ENCODE data around the gene SBNO2. TPM values are rescaled to one million over a fixed set of nuclear protein-coding genes. Genes with fewer than 3 reads are reported as not detected.

Gene SBNO2
- total and polyA plus RNA-seq, 4 donors = 45.6 to 155 (median 95.9) TPM

DNA sequence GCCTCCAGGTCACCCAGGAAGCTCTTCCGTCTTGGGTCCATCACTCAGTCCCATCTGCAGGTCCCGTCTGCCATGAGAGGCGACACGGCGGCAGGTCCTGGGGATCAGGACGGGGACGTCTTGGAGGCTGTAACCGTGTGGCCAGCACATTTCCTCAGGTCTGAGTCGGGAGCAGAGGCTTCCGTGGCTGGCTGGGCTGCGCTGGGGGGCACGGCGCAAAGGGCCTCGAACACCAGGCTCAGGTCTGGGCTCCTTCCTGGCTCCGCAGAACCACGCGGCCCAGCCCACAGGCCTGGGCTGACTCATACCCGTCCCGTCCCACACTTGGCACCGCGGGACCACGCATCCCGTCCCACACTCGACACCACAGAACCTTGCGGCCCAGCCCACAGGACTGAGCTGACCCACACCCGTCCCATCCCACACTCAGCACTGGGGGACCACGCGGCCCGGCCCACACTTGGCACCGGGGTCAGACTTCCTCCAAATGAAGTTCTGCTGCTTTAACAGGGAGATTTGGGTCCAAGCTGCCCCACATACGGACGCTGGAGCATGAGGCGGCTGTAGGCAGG lies 30.2 kb downstream of the SBNO2 start:
- ATAC-seq (ENCODE audit: insufficient read depth, low FRiP score) = no peak
- TF ChIP-seq, protein P1, sequence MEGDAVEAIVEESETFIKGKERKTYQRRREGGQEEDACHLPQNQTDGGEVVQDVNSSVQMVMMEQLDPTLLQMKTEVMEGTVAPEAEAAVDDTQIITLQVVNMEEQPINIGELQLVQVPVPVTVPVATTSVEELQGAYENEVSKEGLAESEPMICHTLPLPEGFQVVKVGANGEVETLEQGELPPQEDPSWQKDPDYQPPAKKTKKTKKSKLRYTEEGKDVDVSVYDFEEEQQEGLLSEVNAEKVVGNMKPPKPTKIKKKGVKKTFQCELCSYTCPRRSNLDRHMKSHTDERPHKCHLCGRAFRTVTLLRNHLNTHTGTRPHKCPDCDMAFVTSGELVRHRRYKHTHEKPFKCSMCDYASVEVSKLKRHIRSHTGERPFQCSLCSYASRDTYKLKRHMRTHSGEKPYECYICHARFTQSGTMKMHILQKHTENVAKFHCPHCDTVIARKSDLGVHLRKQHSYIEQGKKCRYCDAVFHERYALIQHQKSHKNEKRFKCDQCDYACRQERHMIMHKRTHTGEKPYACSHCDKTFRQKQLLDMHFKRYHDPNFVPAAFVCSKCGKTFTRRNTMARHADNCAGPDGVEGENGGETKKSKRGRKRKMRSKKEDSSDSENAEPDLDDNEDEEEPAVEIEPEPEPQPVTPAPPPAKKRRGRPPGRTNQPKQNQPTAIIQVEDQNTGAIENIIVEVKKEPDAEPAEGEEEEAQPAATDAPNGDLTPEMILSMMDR (IDR thresholded peaks at IDR 0.05; ENCODE audit: control extremely low read depth, extremely low read depth) = no peak
- Histone ChIP-seq H3K4me3 (no peak overlapping the region), H3K4me1 (ENCODE audit: control insufficient read depth in 5 of 5, insufficient read depth in 5 of 5, low read length in 5 of 5) (no peaks in the 10 kb centered on the region), H3K27me3 (ENCODE audit: control insufficient read depth in 3 of 3, insufficient read depth in 3 of 3, low read length in 2 of 3) (no peaks in the 10 kb centered on the region), H3K27ac (ENCODE audit: low read depth in 1 of 2, low read length in 1 of 2) (no peak overlapping the region), H3K9ac (ENCODE audit: insufficient read depth in 1 of 2, low read length in 2 of 2) (no peak overlapping the region), H3K9me3 (ENCODE audit: control insufficient read depth in 4 of 4, insufficient read depth in 3 of 4, low read length in 3 of 4) (no peaks in the 10 kb centered on the region), H3K36me3 (ENCODE audit: control insufficient read depth in 4 of 4, insufficient read depth in 4 of 4, low read length in 4 of 4) (peaks cover 0 to 52% (median 5%) of the 10 kb centered on the region in 4 donors)
- no peak for DNase-seq
- 93 to 96% methylated on average over 33 of the region's 33 CpGs for WGBS, 2 donors

DNA sequence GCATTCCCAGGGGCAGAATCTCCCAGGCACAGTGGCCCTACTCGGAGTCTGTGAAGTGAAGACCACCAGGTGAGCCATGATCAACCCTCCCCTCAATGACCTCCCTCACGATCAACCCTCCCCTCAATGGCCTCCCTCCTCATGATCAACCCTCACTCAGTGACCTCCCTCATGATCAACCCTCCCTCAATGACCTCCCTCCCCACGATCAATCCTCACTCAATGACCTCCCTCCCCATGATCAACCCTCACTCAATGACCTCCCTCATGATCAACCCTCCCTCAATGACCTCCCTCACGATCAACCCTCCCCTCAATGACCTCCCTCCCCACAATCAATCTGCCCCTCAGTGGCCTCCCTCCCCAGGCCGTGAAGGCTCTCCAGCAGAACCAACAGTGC lies 32.1 kb downstream of the SBNO2 start:
- 88 to 91% methylated on average over 5 of the region's 5 CpGs for WGBS, 2 donors
- no peak for DNase-seq
- Histone ChIP-seq H3K9ac (ENCODE audit: insufficient read depth in 1 of 2, low read length in 2 of 2) (no peak overlapping the region), H3K4me1 (ENCODE audit: control insufficient read depth in 5 of 5, insufficient read depth in 5 of 5, low read length in 5 of 5) (peaks cover 0 to 3% (median 0%) of the 10 kb centered on the region in 5 donors), H3K36me3 (ENCODE audit: control insufficient read depth in 4 of 4, insufficient read depth in 4 of 4, low read length in 4 of 4) (peaks cover 0 to 47% (median 5%) of the 10 kb centered on the region in 4 donors), H3K4me3 (no peak overlapping the region), H3K27ac (ENCODE audit: low read depth in 1 of 2, low read length in 1 of 2) (no peak overlapping the region), H3K27me3 (ENCODE audit: control insufficient read depth in 3 of 3, insufficient read depth in 3 of 3, low read length in 2 of 3) (no peaks in the 10 kb centered on the region), H3K9me3 (ENCODE audit: control insufficient read depth in 4 of 4, insufficient read depth in 3 of 4, low read length in 3 of 4) (no peaks in the 10 kb centered on the region)
- TF ChIP-seq, protein P1 (IDR thresholded peaks at IDR 0.05; ENCODE audit: control extremely low read depth, extremely low read depth) = no peak
- ATAC-seq (ENCODE audit: insufficient read depth, low FRiP score) = no peak

DNA sequence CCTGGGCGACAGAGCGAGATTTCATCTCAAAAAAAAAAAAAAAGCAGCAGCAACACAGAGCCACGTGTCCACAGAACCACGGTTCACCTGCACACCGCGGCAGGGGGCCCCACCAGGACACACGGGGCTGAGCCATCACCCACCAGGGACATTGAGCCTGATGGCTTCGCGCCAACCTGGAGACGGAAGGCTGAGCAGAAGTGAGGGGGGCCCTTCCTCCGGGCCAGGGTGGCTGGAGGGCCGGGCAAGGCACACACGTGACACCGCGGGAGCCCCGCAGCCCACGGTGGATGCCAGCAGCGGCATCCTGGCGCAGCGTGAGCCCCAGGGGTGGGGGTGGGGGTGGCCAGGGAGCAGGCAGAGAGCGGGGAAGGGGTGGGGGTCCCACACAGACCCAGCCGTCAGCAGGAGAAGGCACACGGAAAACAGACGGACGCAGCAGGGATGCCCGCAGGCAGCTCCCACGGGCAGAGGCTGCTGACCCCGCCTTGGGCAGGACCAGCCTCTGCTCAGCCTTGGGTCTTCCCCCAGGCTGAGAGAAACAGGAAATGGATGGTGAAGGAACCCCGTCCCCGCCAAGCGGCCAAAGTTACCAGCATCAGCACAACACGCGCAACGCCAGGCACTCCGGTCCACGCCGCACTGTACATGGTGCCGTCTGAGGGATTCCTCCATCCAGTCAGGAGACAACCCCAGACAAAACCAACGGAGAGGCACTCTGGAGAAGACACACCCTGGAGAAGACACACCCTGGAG lies 33.6 kb downstream of the SBNO2 start:
- H3K27me3 ChIP-seq (ENCODE audit: control insufficient read depth in 3 of 3, insufficient read depth in 3 of 3, low read length in 2 of 3) = no peaks in the 10 kb centered on the region
- no peak overlapping the region for H3K27ac ChIP-seq (ENCODE audit: low read depth in 1 of 2, low read length in 1 of 2)
- H3K9me3 ChIP-seq (ENCODE audit: control insufficient read depth in 4 of 4, insufficient read depth in 3 of 4, low read length in 3 of 4) = no peaks in the 10 kb centered on the region
- peaks cover 0 to 8% (median 0%) of the 10 kb centered on the region in 5 donors for H3K4me1 ChIP-seq (ENCODE audit: control insufficient read depth in 5 of 5, insufficient read depth in 5 of 5, low read length in 5 of 5)
- no peak for ATAC-seq (ENCODE audit: insufficient read depth, low FRiP score)
- no peak overlapping the region for H3K9ac ChIP-seq (ENCODE audit: insufficient read depth in 1 of 2, low read length in 2 of 2)
- peaks cover 0 to 46% (median 5%) of the 10 kb centered on the region in 4 donors for H3K36me3 ChIP-seq (ENCODE audit: control insufficient read depth in 4 of 4, insufficient read depth in 4 of 4, low read length in 4 of 4)
- no peak overlapping the region for H3K4me3 ChIP-seq
- TF ChIP-seq, protein P1 (IDR thresholded peaks at IDR 0.05; ENCODE audit: control extremely low read depth, extremely low read depth) = no peak
- DNase-seq = no peak
- WGBS, 2 donors = 88 to 91% methylated on average over 35 to 39 of the region's 39 CpGs
